SK-N-SH (cell line): ENCODE results near the gene PRKG1. TPM values are rescaled to one million over a fixed set of nuclear protein-coding genes. Genes with fewer than 3 reads are reported as not detected.
A peak's percentile ranks its signal among the peaks of the same experiment; 100 is the strongest.

Experiments
- CTCF ChIA-PET: fragments of 300-600, 350-600 bp; formaldehyde crosslinking; extraction: SDS; loops from one replicate; lab custom pipeline; 2021; lab: Yijun Ruan, JAX
- POLR2A ChIA-PET: fragments of 350-600 bp; sonication (Branson Sonifier 250); formaldehyde crosslinking; extraction: SDS; loops from one replicate; lab custom pipeline; 2020; ENCODE audit warnings: antibody characterized with exemption, inconsistent platforms; lab: Yijun Ruan, JAX
- DNase-seq: peaks from one replicate; pipeline ENCODE4 v3.0.0; 2012
- H2AFZ ChIP-seq: fragments of 200-600 bp; sonication (generic); 2 replicates; pipeline ENCODE4 v1.8.1; 2016; ENCODE audit warnings: antibody characterized with exemption, mild to moderate bottlenecking, low read depth
- H3F3A ChIP-seq: fragments of 200-600 bp; sonication (generic); replicated peaks from 2 replicates; pipeline ENCODE3; 2016; ENCODE audit warnings: antibody characterized with exemption, mild to moderate bottlenecking; ENCODE audit not compliant: insufficient read depth
- H3K27ac ChIP-seq, 2 experiments: fragments of 200-500 bp in 1 of 2; fragments of 200-600 bp in 1 of 2; sonication (Bioruptor generic) in 1 of 2; sonication (generic), shearing (Covaris generic) in 1 of 2; 2 replicates each; pipeline versions ENCODE4 v1.5.1 to v1.6.1; 2014 to 2016; ENCODE audit warnings: low read depth in 2 of 2, inconsistent platforms in 1 of 2, low read length in 1 of 2, mild to moderate bottlenecking in 1 of 2, mixed read lengths in 1 of 2
- H3K27me3 ChIP-seq: fragments of 200-600 bp; sonication (generic), shearing (Covaris generic); 2 replicates; pipeline ENCODE4 v1.6.1; 2016; ENCODE audit warnings: mixed run types; ENCODE audit not compliant: insufficient read depth
- H3K36me3 ChIP-seq, 2 experiments: fragments of 200-500 bp in 1 of 2; fragments of 200-600 bp in 1 of 2; sonication (Bioruptor generic) in 1 of 2; sonication (generic) in 1 of 2; replicated peaks in 1 of 2; 2 replicates each; pipeline versions ENCODE3 to v1.5.1; 2014 to 2016; ENCODE audit warnings: low read length in 1 of 2, mild to moderate bottlenecking in 1 of 2; ENCODE audit not compliant: insufficient read depth in 2 of 2, control insufficient read depth in 1 of 2
- H3K4me1 ChIP-seq, 2 experiments: fragments of 200-500 bp in 1 of 2; fragments of 200-600 bp in 1 of 2; sonication (Bioruptor generic) in 1 of 2; sonication (generic), shearing (Covaris generic) in 1 of 2; 2 replicates each; pipeline versions ENCODE4 v1.5.1 to v1.6.1; 2014 to 2016; ENCODE audit warnings: low read depth in 1 of 2, low read length in 1 of 2, mixed run types in 1 of 2; ENCODE audit not compliant: insufficient read depth in 2 of 2, control insufficient read depth in 1 of 2
- H3K4me2 ChIP-seq: fragments of 200-600 bp; sonication (generic), shearing (Covaris generic); 2 replicates; pipeline ENCODE4 v1.6.1; 2017; ENCODE audit warnings: mixed run types
- H3K4me3 ChIP-seq, 2 experiments: fragments of 200-500 bp in 1 of 2; fragments of 200-600 bp in 1 of 2; sonication (Bioruptor generic) in 1 of 2; sonication (generic), shearing (Covaris generic) in 1 of 2; 2 replicates each; pipeline versions ENCODE4 v1.5.1 to v1.8.1; 2014 to 2016; ENCODE audit warnings: low read depth in 2 of 2, inconsistent platforms in 1 of 2, low read length in 1 of 2, mild to moderate bottlenecking in 1 of 2, mixed read lengths in 1 of 2, moderate library complexity in 1 of 2
- H3K79me2 ChIP-seq: fragments of 200-600 bp; sonication (generic); 2 replicates; pipeline ENCODE4 v1.8.1; 2017; ENCODE audit warnings: mild to moderate bottlenecking; ENCODE audit not compliant: insufficient read depth
- H3K9ac ChIP-seq: fragments of 200-600 bp; sonication (generic); 2 replicates; pipeline ENCODE4 v1.6.1; 2017; ENCODE audit warnings: mixed run types
- H3K9me2 ChIP-seq: fragments of 200-600 bp; sonication (generic); 2 replicates; pipeline ENCODE4 v1.6.1; 2017; ENCODE audit warnings: mixed run types
- H3K9me3 ChIP-seq: fragments of 200-600 bp; sonication (generic); 2 replicates; pipeline ENCODE4 v1.6.1; 2017; ENCODE audit warnings: mixed run types, mild to moderate bottlenecking, moderate library complexity
- H4K20me1 ChIP-seq: fragments of 200-600 bp; sonication (generic); 2 replicates; pipeline ENCODE4 v1.6.1; 2017; ENCODE audit warnings: mild to moderate bottlenecking, mixed run types; ENCODE audit not compliant: insufficient read depth
- CHD2 ChIP-seq: fragments of 150-350 bp; IDR thresholded peaks from 2 replicates; pipeline ENCODE4 v1.6.1; 2018; ENCODE audit warnings: low read length; ENCODE audit not compliant: partially characterized antibody
- EP300 ChIP-seq, 2 experiments: IDR thresholded peaks; 2 replicates each; pipeline versions ENCODE4 v1.4.0 to v1.6.1; 2012; ENCODE audit warnings: borderline replicate concordance in 1 of 2, low read depth in 1 of 2, low read length in 1 of 2
- FOSL2 ChIP-seq: IDR thresholded peaks from 2 replicates; pipeline ENCODE4 v1.4.0; 2012; ENCODE audit warnings: low read depth, mild to moderate bottlenecking, moderate library complexity, borderline replicate concordance
- FOXJ3 ChIP-seq: sonication (generic); formaldehyde crosslinking; IDR thresholded peaks from 2 replicates; pipeline ENCODE4 v1.5.1; 2020; ENCODE audit warnings: mild to moderate bottlenecking, missing genetic modification reagents
- GABPA ChIP-seq: IDR thresholded peaks from 2 replicates; pipeline ENCODE4 v1.4.0; 2012; ENCODE audit warnings: low read depth, mild to moderate bottlenecking
- MAX ChIP-seq: IDR thresholded peaks from 2 replicates; pipeline ENCODE4 v1.4.0; 2012; ENCODE audit warnings: low read depth
- MEF2A ChIP-seq: IDR thresholded peaks from 2 replicates; pipeline ENCODE4 v1.4.0; 2012; ENCODE audit warnings: low read depth, borderline replicate concordance
- NFIC ChIP-seq: IDR thresholded peaks from 2 replicates; pipeline ENCODE4 v1.4.0; 2012; ENCODE audit warnings: borderline replicate concordance
- PBX3 ChIP-seq: IDR thresholded peaks from 2 replicates; pipeline ENCODE4; 2012
- RAD21 ChIP-seq: IDR thresholded peaks from 2 replicates; pipeline ENCODE4 v1.6.1; 2012; ENCODE audit warnings: mild to moderate bottlenecking, low read length
- RCOR1 ChIP-seq: fragments of 150-350 bp; IDR thresholded peaks from 2 replicates; pipeline ENCODE4 v1.6.1; 2017; ENCODE audit warnings: antibody characterized with exemption, low read length
- RXRA ChIP-seq: IDR thresholded peaks from 2 replicates; pipeline ENCODE4 v1.4.0; 2012; ENCODE audit warnings: low read depth, mild to moderate bottlenecking, borderline replicate concordance
- SIN3A ChIP-seq: IDR thresholded peaks from 2 replicates; pipeline ENCODE4 v1.6.1; 2012; ENCODE audit warnings: low read depth, mild to moderate bottlenecking, low read length, moderate library complexity, borderline replicate concordance
- SMC3 ChIP-seq: IDR thresholded peaks from 2 replicates; pipeline ENCODE4 v1.6.1; 2012; ENCODE audit warnings: low read depth, low read length, improper control_type of control experiment
- TCF12 ChIP-seq: IDR thresholded peaks from 2 replicates; pipeline ENCODE4 v1.4.0; 2012
- YY1 ChIP-seq: IDR thresholded peaks from 2 replicates; pipeline ENCODE4 v1.4.0; 2012; ENCODE audit warnings: low read depth, mild to moderate bottlenecking
- ZBTB33 ChIP-seq: IDR thresholded peaks from 2 replicates; pipeline ENCODE4 v1.4.0; 2012; ENCODE audit warnings: low read depth, borderline replicate concordance
- WGBS: methylation state at CpG from one replicate; pipeline ENCODE4 v1.1.6; 2017; ENCODE audit warnings: low lambda C conversion rate; 5-methylcytosine and 5-hydroxymethylcytosine counted together
- polyA plus RNA-seq, 3 experiments: library from polyadenylated mRNA; depleted of rRNA; stranded (reverse); fragments of >200 nt; gene quantifications; 2 replicates each; pipeline ENCODE4 v1.2.3, GENCODE V29; 2012
- TF ChIP-seq, protein P1 (sequence below): IDR thresholded peaks from 2 replicates; pipeline ENCODE4 v1.4.0; 2012; ENCODE audit warnings: low read depth, borderline replicate concordance

The PRKG1 gene
- polyA plus RNA-seq, 1 of the 3 experiments (the other 2 are of a cell fraction), result 4.1 TPM

DNA sequence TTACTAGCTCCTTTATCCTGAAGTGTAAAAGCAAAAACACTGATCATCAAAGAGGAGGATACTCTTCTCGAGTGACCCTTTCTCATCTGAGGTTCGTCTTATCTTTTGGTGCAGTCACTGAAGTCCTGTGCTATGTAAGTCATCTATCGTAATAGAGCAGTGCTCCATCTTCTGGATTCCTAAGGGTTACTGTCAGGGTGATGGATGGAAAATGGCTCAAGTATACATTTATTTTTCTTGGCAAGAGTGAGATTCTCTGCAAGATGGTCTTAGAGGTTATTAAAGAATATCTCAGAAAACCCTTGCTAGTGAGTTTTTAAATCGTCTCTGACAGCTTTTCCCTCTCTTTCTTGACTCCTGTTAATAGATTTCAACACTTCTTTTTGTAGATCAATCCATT lies 12.4 kb downstream of the PRKG1 start:
- no peaks in the 10 kb centered on the region for H3K79me2 ChIP-seq

GRCh38 chr10:51087114-51087513 lies 12.8 kb downstream of the PRKG1 start:
- CTCF ChIA-PET, result no interaction called here
- no peaks in the 10 kb centered on the region for H3K79me2 ChIP-seq
- H3K9ac ChIP-seq, result no peak overlapping the region
- H3F3A ChIP-seq, result peaks cover 5% of the 10 kb centered on the region
- no peaks in the 10 kb centered on the region; a peak in 2 of 4 replicates for H3K4me1 ChIP-seq
- no peak overlapping the region for H3K4me2 ChIP-seq
- no peak overlapping the region for H2AFZ ChIP-seq
- H3K4me3 ChIP-seq, result no peak overlapping the region
- TF ChIP-seq CHD2, result no peak
- no peak for TF ChIP-seq EP300 (IDR thresholded peaks at IDR 0.05; ENCODE audit: borderline replicate concordance in 1 of 2, low read depth in 1 of 2, low read length in 1 of 2)
- TF ChIP-seq FOSL2, result no peak
- no peak for TF ChIP-seq GABPA
- TF ChIP-seq, protein P1, sequence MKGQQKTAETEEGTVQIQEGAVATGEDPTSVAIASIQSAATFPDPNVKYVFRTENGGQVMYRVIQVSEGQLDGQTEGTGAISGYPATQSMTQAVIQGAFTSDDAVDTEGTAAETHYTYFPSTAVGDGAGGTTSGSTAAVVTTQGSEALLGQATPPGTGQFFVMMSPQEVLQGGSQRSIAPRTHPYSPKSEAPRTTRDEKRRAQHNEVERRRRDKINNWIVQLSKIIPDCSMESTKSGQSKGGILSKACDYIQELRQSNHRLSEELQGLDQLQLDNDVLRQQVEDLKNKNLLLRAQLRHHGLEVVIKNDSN, result no peak
- TF ChIP-seq RCOR1, result no peak
- no peak for TF ChIP-seq MAX
- TF ChIP-seq, all 33 proteins: peak for 0
- DNase-seq, result no peak
- Histone ChIP-seq H3K27me3 (no peaks in the 10 kb centered on the region), H4K20me1 (no peaks in the 10 kb centered on the region), H3K27ac (no peak overlapping the region), H3K9me3 (no peaks in the 10 kb centered on the region), H3K9me2 (no peaks in the 10 kb centered on the region), H3K36me3 (no peaks in the 10 kb centered on the region)
- POLR2A ChIA-PET, result no interaction called here

More for the DNA sequence above, 12.4 kb downstream of the PRKG1 start:
- 72% methylated on average over 4 of the region's 4 CpGs for WGBS
- Histone ChIP-seq H2AFZ (no peak overlapping the region), H3K9me2 (no peaks in the 10 kb centered on the region), H3K4me1 (no peaks in the 10 kb centered on the region; a peak in 2 of 4 replicates), H3K27ac (no peak overlapping the region)
- POLR2A ChIA-PET, result no interaction called here
- TF ChIP-seq CHD2 (no peak), PBX3 (peak; percentile 62), MEF2A (no peak)
- TF ChIP-seq, all 33 proteins: peak for 1
- CTCF ChIA-PET, result interaction anchor here (2.4 kb wide), 1 partner anchor 23 kb away, joined by 10 read pairs; no protein-coding TSS in a partner anchor
- Histone ChIP-seq H3K4me2 (no peak overlapping the region), H3F3A (peaks cover 5% of the 10 kb centered on the region), H3K9ac (no peak overlapping the region), H3K4me3 (no peak overlapping the region), H4K20me1 (no peaks in the 10 kb centered on the region), H3K36me3 (no peaks in the 10 kb centered on the region), H3K9me3 (no peaks in the 10 kb centered on the region), H3K27me3 (no peaks in the 10 kb centered on the region)
- DNase-seq, result no peak

DNA sequence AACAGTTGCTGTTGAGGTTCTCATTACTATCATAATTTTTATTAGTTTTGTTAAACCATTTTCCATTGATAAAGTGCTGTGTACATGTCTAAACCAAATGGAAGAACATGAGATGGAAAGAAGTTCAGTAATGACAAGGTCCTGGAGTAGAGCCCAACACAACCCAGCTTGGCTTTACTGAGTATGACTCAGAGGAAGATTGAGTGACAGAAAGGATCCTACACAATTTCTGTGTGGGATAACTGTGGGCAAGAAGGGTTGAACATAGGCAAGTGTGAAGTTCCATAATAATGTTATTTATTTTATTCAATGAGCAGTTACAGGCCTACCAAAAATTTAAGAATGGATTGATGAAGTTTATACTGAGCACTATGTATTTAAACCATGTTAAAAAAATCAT lies 15.9 kb downstream of the PRKG1 start:
- H3K9me2 ChIP-seq, result no peaks in the 10 kb centered on the region
- no peak overlapping the region for H3K4me2 ChIP-seq
- no peak overlapping the region for H2AFZ ChIP-seq
- H3K36me3 ChIP-seq, result no peaks in the 10 kb centered on the region
- DNase-seq, result no peak
- CTCF ChIA-PET, result no interaction called here
- H3K79me2 ChIP-seq, result no peaks in the 10 kb centered on the region
- no peak overlapping the region for H3K9ac ChIP-seq
- H3K4me1 ChIP-seq, result peaks cover 0 to 3% of the 10 kb centered on the region in 2 experiments; a peak in 3 of 4 replicates
- H3K9me3 ChIP-seq, result no peaks in the 10 kb centered on the region
- H3K4me3 ChIP-seq, result no peak overlapping the region
- H3K27ac ChIP-seq, result no peak overlapping the region
- H3K27me3 ChIP-seq, result no peaks in the 10 kb centered on the region
- no peaks in the 10 kb centered on the region for H4K20me1 ChIP-seq
- POLR2A ChIA-PET, result no interaction called here
- H3F3A ChIP-seq, result peaks cover 5% of the 10 kb centered on the region
- TF ChIP-seq TCF12 (peak; percentile 36; the same call in 1 of the 2 replicates), RAD21 (no peak), PBX3 (peak; percentile 71), YY1 (no peak), MAX (no peak), NFIC (peak; percentile 35), FOXJ3 (CRISPR knock-in tag) (no peak), SMC3 (no peak), RXRA (no peak), SIN3A (no peak), GABPA (no peak), ZBTB33 (no peak)
